GM12892 (cell line): ENCODE results near the gene STKLD1.

Experiments
- POLR2A ChIP-seq: IDR thresholded peaks from 2 replicates; pipeline ENCODE4 v1.6.1; 2011; ENCODE audit warnings: low read depth, low read length, control low read depth
- POLR2AphosphoS5 ChIP-seq: IDR thresholded peaks from 2 replicates; pipeline ENCODE4 v1.6.1; 2011; ENCODE audit warnings: low read depth, low read length, control low read depth
- TAF1 ChIP-seq: IDR thresholded peaks from 2 replicates; pipeline ENCODE4 v1.6.1; 2011; ENCODE audit warnings: low read depth, mild to moderate bottlenecking, control low read depth, low read length, borderline replicate concordance

- TF ChIP-seq POLR2A: no peak
- TF ChIP-seq POLR2AphosphoS5: no peak
- TF ChIP-seq TAF1: no peak
Observed at GRCh38 chr9:133419005-133419404, 42.8 kb downstream of the STKLD1 start.
